Mesenchymal stem cell (in vitro differentiated cells and primary cell): ENCODE measurements around the gene PSME3IP1.

ENCODE experiments used
- DNase-seq: peaks from one replicate; pipeline ENCODE4 v3.0.0-alpha.2; 2013
- H2AFZ ChIP-seq: one replicate; pipeline ENCODE4 v1.6.1; 2013; ENCODE audit warnings: low read depth, mild to moderate bottlenecking, control low read depth, inconsistent platforms, low read length, moderate library complexity
- H2AK5ac ChIP-seq: 2 replicates; pipeline ENCODE4 v1.6.1; 2013; ENCODE audit warnings: low read length, moderate library complexity, mild to moderate bottlenecking, inconsistent platforms; ENCODE audit not compliant: severe bottlenecking
- H2BK120ac ChIP-seq: one replicate; pipeline ENCODE4 v1.6.1; 2013; ENCODE audit warnings: low read depth, mild to moderate bottlenecking, inconsistent platforms, low read length, moderate library complexity
- H2BK12ac ChIP-seq, 2 experiments: one replicate each; pipeline ENCODE4 v1.6.1; 2013; ENCODE audit warnings: inconsistent platforms in 2 of 2, low read length in 2 of 2, mild to moderate bottlenecking in 2 of 2, moderate library complexity in 2 of 2, control low read depth in 1 of 2
- H2BK15ac ChIP-seq: one replicate; pipeline ENCODE4 v1.6.1; 2013; ENCODE audit warnings: mild to moderate bottlenecking, low read depth, inconsistent platforms; ENCODE audit not compliant: poor library complexity, severe bottlenecking
- H2BK5ac ChIP-seq: 2 replicates; pipeline ENCODE4 v1.6.1; 2013; ENCODE audit warnings: low read depth, mild to moderate bottlenecking, low read length, control low read depth, inconsistent platforms; ENCODE audit not compliant: poor library complexity, severe bottlenecking
- H3K14ac ChIP-seq, 2 experiments: one replicate each; pipeline ENCODE4 v1.6.1; 2013; ENCODE audit warnings: inconsistent platforms in 2 of 2, low read length in 2 of 2, control low read depth in 1 of 2, mild to moderate bottlenecking in 1 of 2, moderate library complexity in 1 of 2
- H3K18ac ChIP-seq, 2 experiments: one replicate each; pipeline ENCODE4 v1.6.1; 2013; ENCODE audit warnings: inconsistent platforms in 2 of 2, low read length in 2 of 2, control low read depth in 1 of 2, low read depth in 1 of 2, mild to moderate bottlenecking in 1 of 2
- H3K23ac ChIP-seq, 2 experiments: one replicate each; pipeline ENCODE4 v1.6.1; 2013; ENCODE audit warnings: inconsistent platforms in 2 of 2, low read length in 2 of 2, mild to moderate bottlenecking in 2 of 2, moderate library complexity in 2 of 2, control low read depth in 1 of 2
- H3K27ac ChIP-seq: 2 replicates; pipeline ENCODE4 v1.5.1; 2013; ENCODE audit warnings: mild to moderate bottlenecking, moderate library complexity, low read length, control low read depth, inconsistent platforms; ENCODE audit not compliant: poor library complexity, severe bottlenecking
- H3K27me3 ChIP-seq, 2 experiments: 2 replicates each; pipeline versions ENCODE4 v1.6.1 to v1.7.0; 2013; ENCODE audit warnings: low read length in 2 of 2, mild to moderate bottlenecking in 2 of 2, moderate library complexity in 2 of 2, control low read depth in 1 of 2, inconsistent platforms in 1 of 2; ENCODE audit not compliant: control insufficient read depth in 1 of 2, insufficient read depth in 1 of 2
- H3K36me3 ChIP-seq, 2 experiments: 2 replicates each; pipeline versions ENCODE4 v1.6.1 to v1.7.0; 2013; ENCODE audit warnings: low read length in 2 of 2, control low read depth in 1 of 2, inconsistent platforms in 1 of 2, low read depth in 1 of 2, mild to moderate bottlenecking in 1 of 2; ENCODE audit not compliant: insufficient read depth in 2 of 2, control insufficient read depth in 1 of 2
- H3K4ac ChIP-seq, 2 experiments: one replicate each; pipeline ENCODE4 v1.6.1; 2013; ENCODE audit warnings: inconsistent platforms in 2 of 2, low read length in 2 of 2, mild to moderate bottlenecking in 2 of 2, moderate library complexity in 2 of 2, control low read depth in 1 of 2, low read depth in 1 of 2
- H3K4me1 ChIP-seq: 2 replicates; pipeline ENCODE4 v1.6.1; 2013; ENCODE audit warnings: low read depth, low read length, control low read depth; ENCODE audit not compliant: control insufficient read depth, insufficient read depth
- H3K4me2 ChIP-seq: 2 replicates; pipeline ENCODE4 v1.6.1; 2013; ENCODE audit warnings: low read length, mild to moderate bottlenecking, inconsistent platforms; ENCODE audit not compliant: poor library complexity, severe bottlenecking
- H3K4me3 ChIP-seq, 2 experiments: 2 replicates each; pipeline versions ENCODE4 v1.5.1 to v1.7.0; 2013; ENCODE audit warnings: low read length in 2 of 2, mild to moderate bottlenecking in 2 of 2, control low read depth in 1 of 2, low read depth in 1 of 2; ENCODE audit not compliant: insufficient read depth in 1 of 2
- H3K79me1 ChIP-seq: replicated peaks from 2 replicates; pipeline ENCODE4 v1.6.1; 2013; ENCODE audit warnings: mild to moderate bottlenecking, control low read depth, low read length, inconsistent platforms; ENCODE audit not compliant: poor library complexity, severe bottlenecking
- H3K9ac ChIP-seq: 2 replicates; pipeline ENCODE4 v1.7.0; 2013; ENCODE audit warnings: mild to moderate bottlenecking, low read length, moderate library complexity
- H3K9me3 ChIP-seq: 2 replicates; pipeline ENCODE4 v1.7.0; 2013; ENCODE audit warnings: mild to moderate bottlenecking, low read length; ENCODE audit not compliant: control insufficient read depth
- H4K8ac ChIP-seq: one replicate; pipeline ENCODE4 v1.6.1; 2013; ENCODE audit warnings: inconsistent platforms, mild to moderate bottlenecking, low read length, moderate library complexity
- H4K91ac ChIP-seq: one replicate; pipeline ENCODE4 v1.6.1; 2013; ENCODE audit warnings: mild to moderate bottlenecking, low read length, inconsistent platforms
- WGBS: methylation state at CpG from one replicate; pipeline ENCODE4 v1.1.7; 2013; ENCODE audit warnings: mixed read lengths; 5-methylcytosine and 5-hydroxymethylcytosine counted together

Gene PSME3IP1

DNA sequence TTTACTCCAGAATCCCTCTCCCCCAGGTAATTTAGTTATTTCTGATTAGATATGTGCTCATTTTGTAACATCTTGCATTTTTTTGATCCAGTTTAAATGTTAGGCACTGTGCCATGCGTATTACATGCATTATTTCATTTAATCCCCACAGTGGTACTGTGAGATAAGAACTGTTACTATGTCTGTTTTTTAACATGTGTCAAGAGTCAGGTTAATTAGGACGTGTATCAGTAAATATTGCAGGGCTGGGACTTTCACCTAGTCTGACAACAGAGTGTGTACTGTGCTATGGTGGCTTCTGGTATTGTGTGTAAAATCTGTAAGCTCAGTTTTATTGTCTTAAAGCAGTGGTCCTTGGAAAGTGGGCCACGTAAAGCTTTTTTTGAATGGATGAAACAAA, 10.9 kb upstream of the PSME3IP1 start:
- H3K18ac ChIP-seq: no peak overlapping the region
- H4K8ac ChIP-seq: no peak overlapping the region
- no peak overlapping the region for H2AFZ ChIP-seq
- H3K9me3 ChIP-seq: no peaks in the 10 kb centered on the region
- H3K79me1 ChIP-seq: peaks cover 2% of the 10 kb centered on the region
- no peak overlapping the region for H3K4me3 ChIP-seq
- H3K14ac ChIP-seq: no peak overlapping the region
- WGBS: 65% methylated on average over 2 of the region's 3 CpGs
- peak overlapping the region; percentile 44 for H3K9ac ChIP-seq
- H2BK5ac ChIP-seq: no peak overlapping the region
- H2AK5ac ChIP-seq: peak overlapping the region; percentile 89
- peaks cover 11% of the 10 kb centered on the region for H3K4me1 ChIP-seq
- H3K27ac ChIP-seq: no peak overlapping the region
- H3K4ac ChIP-seq: no peak overlapping the region
- no peak overlapping the region for H4K91ac ChIP-seq
- H2BK15ac ChIP-seq: no peak overlapping the region
- H3K4me2 ChIP-seq: no peak overlapping the region
- H2BK12ac ChIP-seq: no peak overlapping the region
- peaks cover 2 to 4% of the 10 kb centered on the region in 2 experiments for H3K36me3 ChIP-seq
- H3K27me3 ChIP-seq: no peaks in the 10 kb centered on the region
- H3K23ac ChIP-seq: no peak overlapping the region
- no peak overlapping the region for H2BK120ac ChIP-seq
- DNase-seq: no peak

GRCh38 chr16:57196286-57196685, 10.4 kb upstream of the PSME3IP1 start:
- Histone ChIP-seq H3K27me3 (no peaks in the 10 kb centered on the region), H4K8ac (no peak overlapping the region), H2BK120ac (no peak overlapping the region), H3K4me1 (peaks cover 12% of the 10 kb centered on the region), H3K9ac (peak overlapping the region; percentile 44), H3K4me3 (no peak overlapping the region), H3K9me3 (no peaks in the 10 kb centered on the region), H3K36me3 (peaks cover 0 to 4% of the 10 kb centered on the region in 2 experiments), H3K4ac (no peak overlapping the region), H3K27ac (no peak overlapping the region), H2BK12ac (no peak overlapping the region), H2AK5ac (no peak overlapping the region), H2BK15ac (no peak overlapping the region), H3K18ac (no peak overlapping the region), H3K14ac (no peak overlapping the region), H3K4me2 (no peak overlapping the region), H2BK5ac (no peak overlapping the region), H4K91ac (no peak overlapping the region), H3K23ac (no peak overlapping the region), H2AFZ (no peak overlapping the region), H3K79me1 (peaks cover 2% of the 10 kb centered on the region)
- 100% methylated on average over 3 of the region's 4 CpGs for WGBS
- no peak for DNase-seq

GRCh38 chr16:57194512-57194911, 8.7 kb upstream of the PSME3IP1 start:
- no peak overlapping the region for H3K23ac ChIP-seq
- H2BK12ac ChIP-seq: no peak overlapping the region
- no peak overlapping the region for H3K18ac ChIP-seq
- no peak overlapping the region for H2AK5ac ChIP-seq
- DNase-seq: peak; percentile 95
- no peak overlapping the region for H4K8ac ChIP-seq
- no peak overlapping the region for H2BK15ac ChIP-seq
- H3K27ac ChIP-seq: peak overlapping the region; percentile 91
- no peak overlapping the region for H3K4me2 ChIP-seq
- H3K9ac ChIP-seq: peak overlapping the region; percentile 78
- H3K9me3 ChIP-seq: no peaks in the 10 kb centered on the region
- H3K4ac ChIP-seq: no peak overlapping the region
- H3K4me3 ChIP-seq: peak overlapping the region in 1 of 2 experiments; percentile 4
- H2BK5ac ChIP-seq: no peak overlapping the region
- peaks cover 2% of the 10 kb centered on the region for H3K79me1 ChIP-seq
- H2AFZ ChIP-seq: no peak overlapping the region
- no peak overlapping the region for H4K91ac ChIP-seq
- H3K36me3 ChIP-seq: peaks cover 0 to 8% of the 10 kb centered on the region in 2 experiments
- H3K4me1 ChIP-seq: peaks cover 15% of the 10 kb centered on the region
- no peak overlapping the region for H2BK120ac ChIP-seq
- no peaks in the 10 kb centered on the region for H3K27me3 ChIP-seq
- H3K14ac ChIP-seq: no peak overlapping the region

- Histone ChIP-seq H2AFZ (no peak overlapping the region), H3K27ac (peak overlapping the region; percentile 89), H2AK5ac (no peak overlapping the region), H2BK120ac (no peak overlapping the region), H3K9me3 (no peaks in the 10 kb centered on the region), H3K14ac (peak overlapping the region in 1 of 2 experiments; percentile 7), H2BK15ac (peak overlapping the region; percentile 28), H3K36me3 (peaks cover 0 to 4% of the 10 kb centered on the region in 2 experiments), H3K4ac (no peak overlapping the region), H2BK5ac (no peak overlapping the region), H3K4me3 (no peak overlapping the region), H4K91ac (no peak overlapping the region), H3K18ac (no peak overlapping the region), H2BK12ac (no peak overlapping the region), H3K4me1 (peaks cover 17% of the 10 kb centered on the region), H4K8ac (peak overlapping the region; percentile 60), H3K27me3 (no peaks in the 10 kb centered on the region), H3K9ac (peak overlapping the region; percentile 2), H3K23ac (no peak overlapping the region), H3K4me2 (no peak overlapping the region), H3K79me1 (no peaks in the 10 kb centered on the region)
- 77% methylated on average over 4 of the region's 7 CpGs for WGBS
- peak; percentile 70 for DNase-seq
Measured at GRCh38 chr16:57192720-57193486, 7.1 kb upstream of the PSME3IP1 start.
